ENCODE data around the gene KIF26B. TPM values are rescaled to one million over a fixed set of nuclear protein-coding genes. Genes with fewer than 3 reads are reported as not detected.

KIF26B gene
- total RNA-seq, 4 donors from 2014 or later, result 2.4 to 6.7 (median 6.1) TPM

GRCh38 chr1:245615001-245615400, 460.2 kb downstream of the KIF26B start:
- Histone ChIP-seq H3K36me3 (no peaks in the 10 kb centered on the region), H3K27me3 (no peaks in the 10 kb centered on the region), H3K9me3 (no peaks in the 10 kb centered on the region), H3K4me1 (no peaks in the 10 kb centered on the region), H3K4me3 (replicated peaks in 1 of 3) (no peak overlapping the region), H3K27ac (no peak overlapping the region)
- no peak for DNase-seq
- TF ChIP-seq POLR2A (IDR thresholded peaks at IDR 0.05), result no peak
- no peak for TF ChIP-seq CTCF (IDR thresholded peaks at IDR 0.05)
- intact Hi-C loops (cut with DNase I), result no loop called here
- 79 to 81% methylated on average over 4 of the region's 4 CpGs for WGBS, 2 donors

- Histone ChIP-seq H3K4me1 (no peaks in the 10 kb centered on the region), H3K27ac (no peak overlapping the region), H3K36me3 (no peaks in the 10 kb centered on the region), H3K27me3 (no peaks in the 10 kb centered on the region), H3K4me3 (replicated peaks in 1 of 3) (no peak overlapping the region), H3K9me3 (no peaks in the 10 kb centered on the region)
- DNase-seq, result no peak
- WGBS, 2 donors, result 86 to 95% methylated on average over 5 of the region's 5 CpGs
- TF ChIP-seq POLR2A (IDR thresholded peaks at IDR 0.05), result no peak
- TF ChIP-seq CTCF (IDR thresholded peaks at IDR 0.05), result no peak
- intact Hi-C loops (cut with DNase I), result no loop called here
Observed at GRCh38 chr1:245621589-245621988, 466.8 kb downstream of the KIF26B start.

- Histone ChIP-seq H3K27ac (no peak overlapping the region), H3K27me3 (no peaks in the 10 kb centered on the region), H3K36me3 (no peaks in the 10 kb centered on the region), H3K4me1 (no peaks in the 10 kb centered on the region), H3K9me3 (no peaks in the 10 kb centered on the region), H3K4me3 (replicated peaks in 1 of 3) (no peak overlapping the region)
- no peak for TF ChIP-seq CTCF (IDR thresholded peaks at IDR 0.05)
- TF ChIP-seq POLR2A (IDR thresholded peaks at IDR 0.05), result no peak
- intact Hi-C loops (cut with DNase I), result no loop called here
- no peak for DNase-seq
- 88 to 93% methylated on average over 18 of the region's 18 CpGs for whole genome bisulfite sequencing, 2 donors
Observed at GRCh38 chr1:245622332-245623014, 467.7 kb downstream of the KIF26B start.

- Histone ChIP-seq H3K9me3 (no peaks in the 10 kb centered on the region), H3K36me3 (no peaks in the 10 kb centered on the region), H3K27me3 (no peaks in the 10 kb centered on the region), H3K27ac (no peak overlapping the region), H3K4me1 (no peaks in the 10 kb centered on the region), H3K4me3 (replicated peaks in 1 of 3) (no peak overlapping the region)
- TF ChIP-seq CTCF (IDR thresholded peaks at IDR 0.05) (no peak), POLR2A (IDR thresholded peaks at IDR 0.05) (no peak)
- WGBS, 2 donors, result 98 to 100% methylated on average over 1 of the region's 1 CpG
- intact Hi-C loops (cut with DNase I), result no loop called here
- no peak for DNase-seq
Observed at GRCh38 chr1:245641384-245641783, 486.6 kb downstream of the KIF26B start.

GRCh38 chr1:245645406-245645805, 490.6 kb downstream of the KIF26B start:
- Histone ChIP-seq H3K27me3 (no peaks in the 10 kb centered on the region), H3K4me1 (no peaks in the 10 kb centered on the region), H3K4me3 (replicated peaks in 1 of 3) (no peak overlapping the region), H3K9me3 (no peaks in the 10 kb centered on the region), H3K36me3 (no peaks in the 10 kb centered on the region), H3K27ac (no peak overlapping the region)
- no peak for DNase-seq
- TF ChIP-seq POLR2A (IDR thresholded peaks at IDR 0.05) (no peak), CTCF (IDR thresholded peaks at IDR 0.05) (no peak)
- 52 to 59% methylated on average over 4 of the region's 4 CpGs for WGBS, 2 donors
- intact Hi-C loops (cut with DNase I), result no loop called here
